HepG2 (cell line): ENCODE results near the gene PTH2. TPM values are rescaled to one million over a fixed set of nuclear protein-coding genes. Genes with fewer than 3 reads are reported as not detected.
A peak's percentile ranks its signal among the peaks of the same experiment; 100 is the strongest.

Experiments used
- AGO1 ChIP-seq: fragments of 200-400 bp; formaldehyde crosslinking; IDR thresholded peaks from 2 replicates; pipeline ENCODE4 v1.6.1; 2017; ENCODE audit warnings: mild to moderate bottlenecking, low read depth, low read length, moderate library complexity; ENCODE audit not compliant: poor library complexity, severe bottlenecking
- CHD2 ChIP-seq: IDR thresholded peaks from 2 replicates; pipeline ENCODE4 v1.6.1; 2011; ENCODE audit warnings: low read depth, low read length, improper control_type of control experiment
- ERF ChIP-seq: IDR thresholded peaks from 2 replicates; pipeline ENCODE4 v1.6.1; 2018; ENCODE audit warnings: missing biosample characterization, missing genetic modification reagents
- FOXK2 ChIP-seq: fragments of 450-650 bp; IDR thresholded peaks from 2 replicates; pipeline ENCODE4 v1.6.1; 2016
- FUBP1 ChIP-seq: sonication (generic); formaldehyde crosslinking; IDR thresholded peaks from 2 replicates; pipeline ENCODE4 v1.5.1; 2020; ENCODE audit warnings: missing genetic modification reagents, mild to moderate bottlenecking, borderline replicate concordance
- HCFC1 ChIP-seq: fragments of 150-350 bp; IDR thresholded peaks from 2 replicates; pipeline ENCODE4 v1.6.1; 2014; ENCODE audit warnings: low read depth, low read length
- HMGXB4 ChIP-seq, 2 experiments: sonication (generic) in 1 of 2; formaldehyde crosslinking in 1 of 2; IDR thresholded peaks; 2 replicates each; pipeline versions ENCODE4 v1.4.0 to v1.6.1; 2018 to 2020; ENCODE audit warnings: missing genetic modification reagents in 2 of 2, borderline replicate concordance in 1 of 2, low read depth in 1 of 2, mild to moderate bottlenecking in 1 of 2, missing biosample characterization in 1 of 2
- KLF6 ChIP-seq: IDR thresholded peaks from 2 replicates; pipeline ENCODE4 v1.8.0; 2016; ENCODE audit warnings: missing biosample characterization, missing genetic modification reagents
- NR2C2 ChIP-seq: sonication (generic); formaldehyde crosslinking; IDR thresholded peaks from 2 replicates; pipeline ENCODE4 v1.4.0; 2020; ENCODE audit warnings: missing genetic modification reagents, mild to moderate bottlenecking, moderate library complexity, borderline replicate concordance
- PAF1 ChIP-seq: IDR thresholded peaks from 2 replicates; pipeline ENCODE4 v1.6.1; 2016; ENCODE audit warnings: missing genetic modification reagents, missing compliant biosample characterization
- SNRNP70 ChIP-seq: fragments of 200-400 bp; formaldehyde crosslinking; IDR thresholded peaks from 2 replicates; pipeline ENCODE4 v1.6.1; 2017; ENCODE audit warnings: mild to moderate bottlenecking, low read depth, low read length, moderate library complexity
- SPEN ChIP-seq: sonication (generic); formaldehyde crosslinking; IDR thresholded peaks from 2 replicates; pipeline ENCODE4 v1.5.1; 2020; ENCODE audit warnings: low read depth, mild to moderate bottlenecking, missing genetic modification reagents
- ZFP91 ChIP-seq: sonication (generic); formaldehyde crosslinking; IDR thresholded peaks from 2 replicates; pipeline ENCODE4 v1.9.0; 2022; ENCODE audit warnings: missing genetic modification reagents, mild to moderate bottlenecking, borderline replicate concordance
- ZKSCAN8 ChIP-seq: IDR thresholded peaks from 2 replicates; pipeline ENCODE4 v1.6.1; 2016; ENCODE audit warnings: borderline replicate concordance, missing genetic modification reagents, missing compliant biosample characterization
- ZNF18 ChIP-seq: sonication (generic); formaldehyde crosslinking; IDR thresholded peaks from 2 replicates; pipeline ENCODE4 v1.8.0; 2022; ENCODE audit warnings: mild to moderate bottlenecking, missing genetic modification reagents; ENCODE audit not compliant: insufficient replicate concordance
- ZNF350 ChIP-seq: sonication (generic); formaldehyde crosslinking; IDR thresholded peaks from 2 replicates; pipeline ENCODE4 v1.4.0; 2020; ENCODE audit warnings: mild to moderate bottlenecking, low read depth, missing genetic modification reagents, borderline replicate concordance
- ZNF501 ChIP-seq: sonication (generic); formaldehyde crosslinking; IDR thresholded peaks from 2 replicates; pipeline ENCODE4 v1.5.1; 2020; ENCODE audit warnings: mild to moderate bottlenecking, moderate library complexity, missing genetic modification reagents
- ZNF546 ChIP-seq: sonication (generic); formaldehyde crosslinking; conservative IDR thresholded peaks from 2 replicates; pipeline ENCODE4 v1.8.1; 2023; ENCODE audit warnings: mild to moderate bottlenecking, missing genetic modification reagents
- ZNF629 ChIP-seq: sonication (generic); formaldehyde crosslinking; conservative IDR thresholded peaks from 2 replicates; pipeline ENCODE4 v1.5.0; 2020; ENCODE audit warnings: missing genetic modification reagents
- polyA plus RNA-seq, 8 experiments: library from polyadenylated mRNA; depleted of rRNA in 3 of 8; stranded (reverse) in 7 of 8; unstranded in 1 of 8; fragments of >200 nt; fragmentation: Illumina TruSeq in 4 of 8; extraction: Trizol in 4 of 8; gene quantifications; 2 replicates each; pipeline versions ENCODE4 v1.2.1 to v1.2.3, GENCODE V29; 2011 to 2016; ENCODE audit warnings: low read depth in 4 of 8, missing spikeins in 1 of 8, mixed read lengths in 1 of 8; ENCODE audit not compliant: insufficient read depth in 1 of 8
- total RNA-seq, 5 experiments: library from RNA; depleted of rRNA; stranded (reverse); fragments of >200 nt; fragmentation: Illumina TruSeq; extraction: Trizol; gene quantifications; 2 replicates each; pipeline ENCODE4 v1.2.3, GENCODE V29; 2016; ENCODE audit warnings: low read depth in 1 of 5

Gene PTH2
- total and polyA plus RNA-seq, 2 of the 13 experiments (the other 11 are each of a cell fraction or from before 2014, with no cell fraction given) = not detected

GRCh38 chr19:49453013-49453756 lies 29.9 kb upstream of the PTH2 start, which contains the start of gene ALDH16A1 (continued):
- TF ChIP-seq HCFC1 (peak; percentile 17; the same call in 1 of the 2 replicates), ZNF350 (CRISPR knock-in tag) (peak; percentile 74; the same call in 1 of the 2 replicates), PAF1 (no peak), SNRNP70 (no peak), ZNF18 (CRISPR knock-in tag) (no peak), ZNF629 (CRISPR knock-in tag) (no peak), AGO1 (peak; percentile 35), FOXK2 (no peak), NR2C2 (CRISPR knock-in tag) (0 out of 2 replicates have a peak, but pooled peaks have one; percentile 10), ZNF546 (peak; percentile 57; the same call in 1 of the 2 replicates), KLF6 (CRISPR knock-in tag) (no peak; the same call in 1 of the 2 replicates), ERF (CRISPR knock-in tag) (peak; percentile 52; the same call in 1 of the 2 replicates), SPEN (CRISPR knock-in tag) (peak; percentile 72), FUBP1 (no peak), ZKSCAN8 (no peak), HMGXB4 (CRISPR knock-in tag; IDR thresholded peaks at IDR 0.05; ENCODE audit: borderline replicate concordance in 1 of 2, low read depth in 1 of 2) (peak in 1 of 2 experiments; percentile 56; a peak in 2 of 4 replicates), ZNF501 (CRISPR knock-in tag) (peak; percentile 69), CHD2 (peak; percentile 87), ZFP91 (CRISPR knock-in tag) (peak; percentile 88; the same call in 1 of the 2 replicates)
